Endothelial cell of umbilical vein (primary cell): Measurements from ENCODE around the gene DCUN1D2. TPM values are rescaled to one million over a fixed set of nuclear protein-coding genes. Genes with fewer than 3 reads are reported as not detected.

ENCODE experiments used
- BruUV-seq: library from RNA; stranded (reverse); fragments of 400-500 nt; replicated peaks from 2 replicates; lab custom pipeline; 2021; lab: Mats Ljungman, UMichigan
- CTCF ChIA-PET: fragments of 300-600, 350-600 bp; sonication (Branson Sonifier 250); formaldehyde crosslinking; loops from one replicate; lab custom pipeline; 2021; ENCODE audit warnings: antibody characterized with exemption, inconsistent platforms; lab: Charles Lee
- POLR2A ChIA-PET: fragments of 300-600, 350-600 bp; sonication (Branson Sonifier 250); formaldehyde crosslinking; loops from one replicate; lab custom pipeline; 2021; ENCODE audit warnings: antibody characterized with exemption, inconsistent platforms; lab: Charles Lee
- DNase-seq: peaks from one replicate; pipeline ENCODE4 v3.0.0-alpha.2; 2011; ENCODE audit warnings: low read depth, low spot score
- FAIRE-seq: peaks from 2 replicates; lab custom pipeline; 2011; peaks lifted over from hg19 to GRCh38; lab: Jason Lieb, UNC
- H2AFZ ChIP-seq: 2 replicates; pipeline ENCODE4 v1.6.0; 2012; ENCODE audit warnings: low read depth, low read length, control low read depth, inconsistent platforms
- H3K27ac ChIP-seq: 2 replicates; pipeline ENCODE4 v1.5.1; 2011; ENCODE audit warnings: low read depth, mild to moderate bottlenecking, control low read depth, low read length, moderate library complexity; ENCODE audit not compliant: insufficient read depth
- H3K27me3 ChIP-seq, 2 experiments: 2 replicates each; pipeline versions ENCODE4 v1.6.0 to v1.6.1; 2011; ENCODE audit warnings: low read length in 2 of 2, mixed read lengths in 1 of 2; ENCODE audit not compliant: control insufficient read depth in 2 of 2, insufficient read depth in 2 of 2
- H3K36me3 ChIP-seq, 2 experiments: 2 replicates in 1 of 2; 3 replicates in 1 of 2; pipeline ENCODE4 v1.5.1; 2011; ENCODE audit warnings: low read length in 2 of 2, mild to moderate bottlenecking in 1 of 2, moderate library complexity in 1 of 2; ENCODE audit not compliant: control insufficient read depth in 2 of 2, insufficient read depth in 2 of 2; ENCODE audit errors: extremely low read depth in 1 of 2
- H3K4me1 ChIP-seq: 3 replicates; pipeline ENCODE4 v1.5.1; 2011; ENCODE audit warnings: mild to moderate bottlenecking, low read length; ENCODE audit not compliant: control insufficient read depth, insufficient read depth; ENCODE audit errors: extremely low read depth
- H3K4me2 ChIP-seq: 2 replicates; pipeline ENCODE4 v1.6.1; 2011; ENCODE audit warnings: low read length, control low read depth, mixed read lengths; ENCODE audit not compliant: insufficient read depth
- H3K4me3 ChIP-seq, 3 experiments: fragments of 200-600 bp in 1 of 3; sonication (generic), shearing (Covaris generic) in 1 of 3; replicated peaks in 1 of 3; 2 replicates each; pipeline ENCODE4 v1.5.1; 2011 to 2016; ENCODE audit warnings: control low read depth in 3 of 3, low read length in 3 of 3, mild to moderate bottlenecking in 2 of 3, inconsistent platforms in 1 of 3, low read depth in 1 of 3, moderate library complexity in 1 of 3; ENCODE audit not compliant: insufficient read depth in 1 of 3
- H3K79me2 ChIP-seq: 2 replicates; pipeline ENCODE4 v1.6.0; 2012; ENCODE audit warnings: low read length, inconsistent platforms; ENCODE audit not compliant: control insufficient read depth, insufficient read depth
- H3K9ac ChIP-seq: replicated peaks from 2 replicates; pipeline ENCODE3; 2011; ENCODE audit warnings: low read length, control low read depth; ENCODE audit not compliant: insufficient read depth; ENCODE audit errors: extremely low read depth
- H3K9me1 ChIP-seq: replicated peaks from 3 replicates; pipeline ENCODE4 v1.6.0; 2011; ENCODE audit warnings: mild to moderate bottlenecking, low read length; ENCODE audit not compliant: control insufficient read depth, insufficient read depth; ENCODE audit errors: extremely low read depth
- H3K9me3 ChIP-seq: replicated peaks from 2 replicates; pipeline ENCODE4 v1.5.1; 2012; ENCODE audit warnings: low read length, inconsistent platforms; ENCODE audit not compliant: control insufficient read depth, insufficient read depth
- H4K20me1 ChIP-seq: replicated peaks from 2 replicates; pipeline ENCODE3; 2011; ENCODE audit warnings: mild to moderate bottlenecking, low read length; ENCODE audit not compliant: control insufficient read depth, insufficient read depth; ENCODE audit errors: extremely low read depth
- CTCF ChIP-seq, 2 donors: IDR thresholded peaks; 1 replicate in 1 of 2; 2 replicates in 1 of 2; pipeline ENCODE4 v1.5.1; 2011; ENCODE audit warnings: low read length in 2 of 2, mild to moderate bottlenecking in 2 of 2, moderate library complexity in 2 of 2, control low read depth in 1 of 2, inconsistent platforms in 1 of 2, low read depth in 1 of 2; ENCODE audit not compliant: insufficient read depth in 1 of 2; ENCODE audit errors: extremely low read depth in 1 of 2
- EZH2 ChIP-seq: IDR thresholded peaks from 2 replicates; pipeline ENCODE4 v1.6.1; 2012; ENCODE audit warnings: borderline replicate concordance, low read depth, mild to moderate bottlenecking, moderate library complexity, low read length, inconsistent platforms; ENCODE audit not compliant: severe bottlenecking
- FOS ChIP-seq: IDR thresholded peaks from 2 replicates; pipeline ENCODE4 v1.6.1; 2011; ENCODE audit warnings: mild to moderate bottlenecking, low read length, moderate library complexity, borderline replicate concordance; ENCODE audit not compliant: insufficient read depth
- GATA2 ChIP-seq: IDR thresholded peaks from 2 replicates; pipeline ENCODE4 v1.7.0; 2011; ENCODE audit warnings: low read depth, mild to moderate bottlenecking, moderate library complexity, mixed read lengths, low read length; ENCODE audit not compliant: insufficient read length, insufficient read depth
- JUN ChIP-seq: IDR thresholded peaks from 2 replicates; pipeline ENCODE4 v1.6.1; 2011; ENCODE audit warnings: borderline replicate concordance, low read depth; ENCODE audit not compliant: insufficient read length, insufficient read depth
- MAX ChIP-seq: IDR thresholded peaks from 2 replicates; pipeline ENCODE4 v1.6.1; 2011; ENCODE audit not compliant: insufficient read depth, insufficient read length
- MYC ChIP-seq: IDR thresholded peaks from one replicate; pipeline ENCODE4 v1.6.1; 2011; ENCODE audit warnings: mild to moderate bottlenecking, low read depth, low read length
- POLR2A ChIP-seq: IDR thresholded peaks from 2 replicates; pipeline ENCODE4 v1.6.1; 2012; ENCODE audit warnings: low read depth, mild to moderate bottlenecking, control low read depth, low read length
- POLR2AphosphoS5 ChIP-seq: IDR thresholded peaks from 2 replicates; pipeline ENCODE4 v1.6.1; 2012; ENCODE audit warnings: low read depth, mild to moderate bottlenecking, control low read depth, low read length, moderate library complexity; ENCODE audit not compliant: insufficient read depth
- dilution Hi-C: fragments of 300-500 bp; cut with MboI; formaldehyde crosslinking; loops from one replicate; pipeline ENCODE4 v1.15.0; 2019; ENCODE audit warnings: low sequenced_read_pairs; ENCODE audit not compliant: extremely low pct_ligation_motif_present
- intact Hi-C: fragments of 100-400 bp; cut with micrococcal nuclease; formaldehyde crosslinking; loops from one replicate; pipeline ENCODE4 v1.10.0; 2022
- polyA plus RNA-seq, 4 experiments: library from polyadenylated mRNA; depleted of rRNA in 3 of 4; stranded (reverse) in 3 of 4; unstranded in 1 of 4; fragments of >200 nt; gene quantifications; 2 replicates each; pipeline versions ENCODE4 v1.2.1 to v1.2.3, GENCODE V29; 2011 to 2012; ENCODE audit warnings: missing spikeins in 1 of 4
- total RNA-seq: library from RNA; stranded (reverse); gene quantifications from 2 replicates; pipeline ENCODE4 v1.2.3, GENCODE V29; 2021

Gene DCUN1D2
- total and polyA plus RNA-seq, 2 donors (not counting 3 experiments of a cell fraction or from before 2014, with no cell fraction given) = 10.5 to 24.9 TPM

- intact Hi-C loops (no loop called here), dilution Hi-C loops (no loop called here)
- Histone ChIP-seq H3K9me1 (no peaks in the 10 kb centered on the region), H4K20me1 (no peaks in the 10 kb centered on the region), H3K79me2 (no peaks in the 10 kb centered on the region), H3K4me2 (no peak overlapping the region), H3K9ac (no peak overlapping the region), H3K27me3 (no peaks in the 10 kb centered on the region), H3K4me1 (no peaks in the 10 kb centered on the region), H3K27ac (no peak overlapping the region), H3K36me3 (no peaks in the 10 kb centered on the region), H2AFZ (no peak overlapping the region), H3K9me3 (no peaks in the 10 kb centered on the region), H3K4me3 (no peak overlapping the region)
- TF ChIP-seq CTCF (IDR thresholded peaks at IDR 0.05; ENCODE audit: extremely low read depth in 1 of 2, insufficient read depth in 1 of 2, low read depth in 1 of 2, low read length in 2 of 2) (no peak), GATA2 (no peak), FOS (no peak), POLR2A (no peak), JUN (no peak), MYC (no peak), POLR2AphosphoS5 (no peak), EZH2 (no peak), MAX (no peak)
- no peak for FAIRE-seq
- ChIA-PET CTCF (no interaction called here), POLR2A (no interaction called here)
- no TSS peak for BruUV-seq
- DNase-seq = no peak
Measured at GRCh38 chr13:113413178-113413897, 77.2 kb downstream of the DCUN1D2 start.
